ENCODE measurements around the gene SMIM3.
"Not testable (repeated sequence)": the region's sequence is repeated elsewhere in the genome, so short reads cannot be mapped to it uniquely, and the experiment has no call there.

Gene SMIM3

GRCh38 chr5:150809363-150809762 is 30.8 kb downstream of the SMIM3 start:
- POLR2A ChIA-PET: no interaction called here

DNA sequence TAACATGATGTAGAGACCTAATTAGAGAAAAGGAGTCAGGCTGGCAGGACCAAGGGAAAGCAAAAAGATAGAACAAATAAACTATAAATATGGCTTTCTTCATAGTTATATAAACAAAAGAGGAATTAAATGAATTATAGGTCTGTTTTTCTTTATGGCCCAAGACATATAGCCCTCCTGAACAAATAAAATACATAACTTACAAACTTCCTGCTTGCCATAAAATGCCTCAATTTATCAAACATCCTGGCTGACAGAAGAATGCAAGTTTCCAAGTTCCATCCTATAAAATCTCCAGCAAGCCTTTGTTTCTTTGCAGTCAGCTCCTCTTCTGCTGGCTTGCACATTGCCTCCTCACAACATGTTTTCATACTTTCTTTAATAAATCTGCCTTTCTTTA is 36.5 kb downstream of the SMIM3 start:
- ChIA-PET CTCF (interaction anchor here (3.8 kb wide), 1 partner anchor 14 kb away, joined by 21 read pairs; no protein-coding TSS in a partner anchor), POLR2A (no interaction called here)
- no peak for DNase-seq (ENCODE audit: low read depth, low spot score)
- H3K4me3 ChIP-seq (ENCODE audit: low read depth, low read length): no peak overlapping the region
- no peak for TF ChIP-seq CTCF (IDR thresholded peaks at IDR 0.05; ENCODE audit: insufficient read depth, low read length, missing control alignments)

More at GRCh38 chr5:150809363-150809762, 30.8 kb downstream of the SMIM3 start:
- no peak for DNase-seq (ENCODE audit: low read depth, low spot score)
- H3K4me3 ChIP-seq (ENCODE audit: low read depth, low read length): no peak overlapping the region
- no peak for TF ChIP-seq CTCF (IDR thresholded peaks at IDR 0.05; ENCODE audit: insufficient read depth, low read length, missing control alignments)
- CTCF ChIA-PET: no interaction called here

GRCh38 chr5:150816946-150817345 is 38.4 kb downstream of the SMIM3 start:
- no peak for TF ChIP-seq CTCF (IDR thresholded peaks at IDR 0.05; ENCODE audit: insufficient read depth, low read length, missing control alignments)
- DNase-seq (ENCODE audit: low read depth, low spot score): no peak
- POLR2A ChIA-PET: no interaction called here
- CTCF ChIA-PET: interaction anchor here (1.1 to 3.8 kb wide), 2 partner anchors 16 to 30 kb away, joined by 5 to 21 read pairs; partner anchors contain the start of gene IRGM
- no peak overlapping the region for H3K4me3 ChIP-seq (ENCODE audit: low read depth, low read length)

- no peak overlapping the region for H3K4me3 ChIP-seq (ENCODE audit: low read depth, low read length)
- POLR2A ChIA-PET: no interaction called here
- DNase-seq (ENCODE audit: low read depth, low spot score): no peak
- CTCF ChIA-PET: interaction anchor here (1.7 kb wide), 1 partner anchor 28 kb away, joined by 4 read pairs; no protein-coding TSS in a partner anchor
- no peak for TF ChIP-seq CTCF (IDR thresholded peaks at IDR 0.05; ENCODE audit: insufficient read depth, low read length, missing control alignments)
Observed at GRCh38 chr5:150829744-150830143, 51.2 kb downstream of the SMIM3 start.

- CTCF ChIA-PET; DNase-seq (ENCODE audit: low read depth, low spot score); POLR2A ChIA-PET; H3K4me3 ChIP-seq (ENCODE audit: low read depth, low read length): not testable (repeated sequence)
Observed at GRCh38 chr5:150831821-150832220, 53.3 kb downstream of the SMIM3 start.

DNA sequence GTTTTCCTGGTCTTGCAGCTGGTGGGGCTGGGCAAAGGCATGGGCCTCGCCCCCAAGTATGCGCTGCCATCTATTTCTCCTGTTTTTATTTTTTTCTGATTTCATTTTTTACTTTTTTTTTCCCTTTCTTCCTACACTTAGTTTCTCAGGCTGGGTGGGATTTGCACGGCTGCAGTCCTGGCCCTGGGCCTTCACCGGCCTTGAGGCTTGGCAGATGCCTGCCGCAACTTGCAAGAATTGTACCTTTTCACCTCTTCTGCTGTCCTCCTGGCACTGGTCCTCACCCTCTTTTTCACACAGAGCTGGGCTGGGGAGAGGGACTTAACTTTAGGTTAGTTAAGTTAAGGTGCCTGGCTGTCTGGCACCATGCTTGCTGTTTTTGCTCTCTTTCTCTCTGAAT is 57.5 kb downstream of the SMIM3 start:
- TF ChIP-seq CTCF (IDR thresholded peaks at IDR 0.05; ENCODE audit: insufficient read depth, low read length, missing control alignments): no peak
- H3K4me3 ChIP-seq (ENCODE audit: low read depth, low read length): no peak overlapping the region
- no peak for DNase-seq (ENCODE audit: low read depth, low spot score)
- ChIA-PET CTCF (no interaction called here), POLR2A (no interaction called here)

- no peak for DNase-seq (ENCODE audit: low read depth, low spot score)
- ChIA-PET POLR2A (no interaction called here), CTCF (no interaction called here)
- no peak for TF ChIP-seq CTCF (IDR thresholded peaks at IDR 0.05; ENCODE audit: insufficient read depth, low read length, missing control alignments)
- no peak overlapping the region for H3K4me3 ChIP-seq (ENCODE audit: low read depth, low read length)
Observed at GRCh38 chr5:150836703-150837102, 58.1 kb downstream of the SMIM3 start.

- CTCF ChIA-PET: interaction anchor here (0.9 to 2.6 kb wide), 6 partner anchors 44 to 389 kb away, joined by 4 to 46 read pairs (median 6); partner anchors contain the start of gene SMIM3
- DNase-seq (ENCODE audit: low read depth, low spot score); H3K4me3 ChIP-seq (ENCODE audit: low read depth, low read length); POLR2A ChIA-PET: not testable (repeated sequence)
Observed at GRCh38 chr5:150845185-150845859, 66.8 kb downstream of the SMIM3 start.

DNA sequence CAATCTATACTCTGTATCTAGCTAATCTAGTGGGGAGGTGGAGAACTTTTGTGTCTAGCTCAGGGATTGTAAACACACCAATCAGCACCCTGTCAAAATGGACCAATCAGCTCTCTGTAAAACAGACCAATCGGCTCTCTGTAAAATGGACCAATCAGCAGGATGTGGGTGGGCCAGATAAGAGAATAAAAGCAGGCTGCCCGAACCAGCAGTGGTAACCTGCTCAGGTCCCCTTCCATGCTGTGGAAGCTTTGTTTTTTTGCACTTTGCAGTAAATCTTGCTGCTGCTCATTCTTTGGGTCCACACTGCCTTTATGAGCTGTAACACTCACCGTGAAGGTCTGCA is 67.7 kb downstream of the SMIM3 start, which contains the start of gene IRGM:
Gene IRGM, plus strand, starts transcription at position 214 of the 346 bp plus-strand sequence. CDS start 1,603 bp downstream, outside the sequence.
- CTCF ChIA-PET: interaction anchor here (0.8 to 2.6 kb wide), 22 partner anchors 25 to 390 kb away, joined by 3 to 46 read pairs (median 4); partner anchors contain the start of genes RBM22 and SMIM3
- DNase-seq (ENCODE audit: low read depth, low spot score); H3K4me3 ChIP-seq (ENCODE audit: low read depth, low read length); POLR2A ChIA-PET: not testable (repeated sequence)
